Left lung (tissue), 10 donors: Measurements from ENCODE around the gene METTL2A. TPM values are rescaled to one million over a fixed set of nuclear protein-coding genes. Genes with fewer than 3 reads are reported as not detected.
"Not testable (repeated sequence)": the region's sequence is repeated elsewhere in the genome, so short reads cannot be mapped to it uniquely, and the experiment has no call there.

Source experiments
- ATAC-seq: fragments of 200-7000 bp; cut with Tn5 transposase; one replicate; pipeline ENCODE4 v1.9.1; 2020; ENCODE audit warnings: moderate library complexity
- DNase-seq, 4 donors: peaks; one replicate each; pipeline ENCODE4 v3.0.0-alpha.2; 2013 to 2020
- H3K27ac ChIP-seq, 2 donors: fragments of 200-600 bp; sonication (generic) in 1 of 2; one replicate each; pipeline versions ENCODE4 v1.5.0 to v1.8.0; 2020 to 2021
- H3K27me3 ChIP-seq, 2 donors: fragments of 200-600 bp; sonication (generic) in 1 of 2; one replicate each; pipeline versions ENCODE4 v1.5.0 to v1.8.0; 2020 to 2021
- H3K36me3 ChIP-seq, 2 donors: fragments of 200-600 bp; sonication (generic) in 1 of 2; one replicate each; pipeline versions ENCODE4 v1.5.0 to v1.8.0; 2020 to 2021
- H3K4me1 ChIP-seq, 2 donors: fragments of 200-600 bp; one replicate each; pipeline ENCODE4 v1.8.0; 2021
- H3K4me3 ChIP-seq, 2 donors: fragments of 200-600 bp; sonication (generic) in 1 of 2; one replicate each; pipeline versions ENCODE4 v1.5.0 to v1.8.0; 2020 to 2021; ENCODE audit warnings: mild to moderate bottlenecking in 1 of 2
- H3K9me3 ChIP-seq, 2 donors: fragments of 200-600 bp; sonication (generic) in 1 of 2; one replicate each; pipeline versions ENCODE4 v1.5.0 to v1.8.0; 2020 to 2021
- CTCF ChIP-seq, 2 donors: fragments of 200-600 bp; sonication (generic) in 1 of 2; IDR thresholded peaks; one replicate each; pipeline versions ENCODE4 v1.5.0 to v1.8.0; 2021; ENCODE audit warnings: antibody characterized with exemption in 2 of 2
- intact Hi-C, 2 donors: fragments of 100-400 bp; cut with DNase I; formaldehyde crosslinking; loops; one replicate each; pipeline versions ENCODE4 v1.11.2 to v1.14.2; 2022
- polyA plus RNA-seq, 6 donors: library from polyadenylated mRNA; unstranded; fragments of 120-200 nt; gene quantifications; one replicate each; pipeline ENCODE4 v1.2.1, GENCODE V29; 2013; ENCODE audit not compliant: insufficient read length in 6 of 6
- total RNA-seq, 2 donors: library from RNA; stranded (reverse); fragmentation: NEBNext Ultra II Directional; extraction: Animal tissue kit (Norgen Biotek cat#: 25700); gene quantifications; one replicate each; pipeline ENCODE4 v1.2.1, GENCODE V29; 2021
- donor health status: DM: no; HTN: yes; CAD: no.
- donor health status: DM: no; HTN: no; CAD: no.

Gene METTL2A
- total and polyA plus RNA-seq, 8 donors: 16.1 to 21.2 (median 19.5) TPM

DNA sequence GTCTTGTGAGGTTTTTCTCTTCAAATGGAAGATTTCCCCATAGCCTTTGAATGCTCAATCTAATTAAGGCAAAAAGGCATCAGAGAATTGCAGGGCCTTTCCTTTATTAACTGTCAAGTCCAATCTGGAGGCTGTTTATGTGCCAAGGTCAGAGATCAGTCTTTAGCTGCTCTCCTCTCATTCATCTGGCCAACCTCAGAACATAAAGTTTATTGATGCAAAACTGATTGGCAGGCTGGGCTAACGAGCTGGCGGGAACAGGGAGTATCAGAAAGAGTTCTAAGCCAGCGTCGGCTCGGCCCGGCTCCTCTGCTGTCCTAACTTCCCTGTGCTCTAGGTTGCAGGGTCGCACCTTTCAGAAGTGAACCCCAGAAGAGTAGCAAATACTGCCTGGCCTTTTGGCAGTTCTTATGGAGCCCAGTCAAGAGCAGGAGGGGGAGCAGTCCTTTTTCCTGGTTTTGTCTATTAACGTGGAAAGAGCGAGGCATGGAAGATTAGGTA lies 47.7 kb downstream of the METTL2A start:
- H3K27ac ChIP-seq, intact Hi-C loops, H3K4me3 ChIP-seq, H3K4me1 ChIP-seq, H3K9me3 ChIP-seq, H3K27me3 ChIP-seq, H3K36me3 ChIP-seq, DNase-seq, ATAC-seq: not testable (repeated sequence)

- peaks cover 0 to 14% of the 10 kb centered on the region in 2 donors for H3K4me1 ChIP-seq
- H3K36me3 ChIP-seq, ATAC-seq, intact Hi-C loops, H3K9me3 ChIP-seq, H3K27me3 ChIP-seq, DNase-seq, H3K27ac ChIP-seq, H3K4me3 ChIP-seq: not testable (repeated sequence)
Measured at GRCh38 chr17:62473030-62473982, 49.6 kb downstream of the METTL2A start.

DNA sequence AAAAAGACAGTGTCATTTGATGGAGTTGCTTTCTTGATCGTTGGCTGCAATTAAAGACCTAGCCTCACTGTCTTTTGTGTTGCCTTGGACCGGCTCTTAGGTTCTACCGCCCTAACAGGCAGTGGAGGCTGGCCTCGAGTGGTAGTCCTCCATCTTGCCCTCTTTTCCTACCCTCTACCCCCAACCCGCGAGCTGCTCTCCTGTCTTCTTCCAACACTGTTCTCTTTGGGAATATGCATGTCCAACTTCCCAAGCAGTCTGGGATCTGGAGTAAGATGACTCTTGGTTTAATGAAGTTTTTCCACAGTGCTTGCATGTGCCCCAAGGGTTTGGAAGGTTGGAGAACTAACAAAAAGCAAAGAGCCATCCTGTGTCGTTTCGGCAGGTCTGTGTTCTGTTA lies 53.4 kb downstream of the METTL2A start:
- DNase-seq, ATAC-seq, intact Hi-C loops, H3K36me3 ChIP-seq, H3K27me3 ChIP-seq, H3K9me3 ChIP-seq: not testable (repeated sequence)
- Histone ChIP-seq H3K27ac (peak overlapping the region in 1 of 2 donors; percentile 88), H3K4me1 (peaks cover 3 to 31% of the 10 kb centered on the region in 2 donors), H3K4me3 (peak overlapping the region; percentile 55 to 64)

GRCh38 chr17:62477718-62478408 lies 54.2 kb downstream of the METTL2A start:
- intact Hi-C loops: not testable (repeated sequence)
- peak; percentile 13 to 86 (median 34) for DNase-seq
- ATAC-seq: peak; percentile 29

GRCh38 chr17:62478424-62478879 lies 54.8 kb downstream of the METTL2A start, which contains the start of gene TLK2:
TLK2 (plus strand) TSS chr17:62478825; CDS start chr17:62481126, 2,301 bp downstream.
- intact Hi-C loops: no loop called here
- Histone ChIP-seq H3K27ac (peak within 1 kb of the TSS; percentile 88 to 91), H3K36me3 (peaks cover 0 to 11% of the 10 kb centered on the region in 2 donors), H3K4me3 (peak within 1 kb of the TSS; percentile 55 to 64), H3K4me1 (peaks cover 3 to 38% of the 10 kb centered on the region in 2 donors), H3K27me3 (no peaks in the 10 kb centered on the region), H3K9me3 (no peaks in the 10 kb centered on the region)
- ATAC-seq: peak; percentile 87
- peak; percentile 68 to 93 (median 87) for DNase-seq
- TF ChIP-seq CTCF (IDR thresholded peaks at IDR 0.05): no peak

More at GRCh38 chr17:62477718-62478408, 54.2 kb downstream of the METTL2A start:
- H3K4me3 ChIP-seq: peak overlapping the region; percentile 55 to 64
- H3K27me3 ChIP-seq, H3K36me3 ChIP-seq, H3K9me3 ChIP-seq: not testable (repeated sequence)
- peaks cover 3 to 37% of the 10 kb centered on the region in 2 donors for H3K4me1 ChIP-seq
- H3K27ac ChIP-seq: peak overlapping the region; percentile 70 to 88

DNA sequence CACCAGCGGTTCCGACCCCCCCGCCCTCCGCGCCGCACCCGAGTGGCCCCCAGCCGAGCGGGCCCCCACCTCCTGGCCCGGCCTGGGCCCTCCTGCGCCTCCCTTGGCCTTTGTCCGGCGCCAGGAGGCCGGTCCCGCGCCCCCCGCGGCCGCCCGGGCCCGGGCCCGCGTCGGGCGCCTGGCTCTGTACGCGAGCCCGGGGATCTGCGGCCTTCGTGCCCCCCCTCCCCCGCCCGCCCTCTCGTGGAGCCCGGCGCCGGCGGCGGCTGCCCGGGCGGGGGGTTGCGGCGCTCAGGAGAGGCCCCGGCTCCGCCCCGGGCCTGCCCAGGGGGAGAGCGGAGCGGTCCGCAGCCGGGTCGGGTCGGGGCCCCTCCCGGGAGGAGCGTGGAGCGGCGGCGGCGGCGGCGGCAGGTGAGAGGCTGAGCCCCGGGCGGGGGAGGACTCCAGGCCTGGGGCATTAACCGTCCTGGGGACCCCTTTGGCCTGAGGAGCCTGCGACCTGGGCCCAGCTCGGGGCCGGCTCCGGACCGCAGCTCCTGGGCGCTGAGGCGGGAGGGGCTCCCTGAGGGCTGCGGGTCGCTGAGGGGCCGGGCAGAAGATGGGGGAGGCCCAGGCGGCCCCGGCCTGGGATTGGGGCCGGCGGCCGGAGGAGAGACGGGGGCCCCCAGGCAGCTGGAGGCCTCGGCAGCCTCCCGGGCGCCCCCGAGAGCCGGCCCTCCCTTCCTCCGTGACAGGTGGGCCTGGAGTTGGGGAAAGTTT lies 55.4 kb downstream of the METTL2A start:
- Histone ChIP-seq H3K27ac (peak overlapping the region; percentile 88 to 91), H3K4me3 (peak overlapping the region; percentile 55 to 64), H3K36me3 (peaks cover 0 to 17% of the 10 kb centered on the region in 2 donors), H3K4me1 (peaks cover 3 to 43% of the 10 kb centered on the region in 2 donors)
- H3K27me3 ChIP-seq, H3K9me3 ChIP-seq, intact Hi-C loops: not testable (repeated sequence)
- ATAC-seq (peak; percentile 47), DNase-seq (peak in 3 of 4 donors; percentile 13 to 87 (median 26))

DNA sequence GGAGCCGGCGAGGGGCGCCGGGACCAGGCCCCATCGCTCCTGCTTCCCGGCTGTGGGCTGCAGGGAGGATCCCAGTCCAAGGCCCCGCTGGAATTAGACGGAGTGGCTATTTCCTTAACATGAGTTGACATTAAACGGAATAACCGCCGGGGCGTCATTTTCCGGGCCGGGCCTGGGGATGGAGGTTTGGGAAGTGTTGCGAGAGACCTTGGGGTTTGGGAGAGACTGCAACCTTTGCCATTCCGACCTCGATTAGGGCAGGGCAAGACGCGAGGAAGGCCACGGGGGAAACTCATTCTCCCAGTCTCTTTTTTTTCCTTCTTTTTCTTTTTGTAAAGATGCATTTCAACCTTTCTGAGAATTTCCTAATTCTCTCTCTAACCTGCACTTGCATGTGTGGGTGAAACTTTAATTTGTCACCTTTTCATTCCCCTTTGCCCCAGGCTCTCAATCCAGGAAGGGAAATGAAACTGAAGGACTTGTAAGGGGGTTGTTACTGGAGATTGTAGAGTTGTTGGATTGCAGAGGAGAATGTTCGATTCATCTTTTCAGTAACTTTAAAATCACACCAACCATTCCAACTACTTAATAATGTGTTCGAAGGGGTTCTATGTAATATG lies 56.1 kb downstream of the METTL2A start:
- H3K27me3 ChIP-seq, intact Hi-C loops, H3K9me3 ChIP-seq: not testable (repeated sequence)
- peak in 2 of 4 donors; percentile 37 to 82 for DNase-seq
- peaks cover 3 to 48% of the 10 kb centered on the region in 2 donors for H3K4me1 ChIP-seq
- peak overlapping the region; percentile 55 to 64 for H3K4me3 ChIP-seq
- H3K36me3 ChIP-seq: peaks cover 0 to 23% of the 10 kb centered on the region in 2 donors
- peak; percentile 19 for ATAC-seq
- H3K27ac ChIP-seq: peak overlapping the region; percentile 88 to 91

DNA sequence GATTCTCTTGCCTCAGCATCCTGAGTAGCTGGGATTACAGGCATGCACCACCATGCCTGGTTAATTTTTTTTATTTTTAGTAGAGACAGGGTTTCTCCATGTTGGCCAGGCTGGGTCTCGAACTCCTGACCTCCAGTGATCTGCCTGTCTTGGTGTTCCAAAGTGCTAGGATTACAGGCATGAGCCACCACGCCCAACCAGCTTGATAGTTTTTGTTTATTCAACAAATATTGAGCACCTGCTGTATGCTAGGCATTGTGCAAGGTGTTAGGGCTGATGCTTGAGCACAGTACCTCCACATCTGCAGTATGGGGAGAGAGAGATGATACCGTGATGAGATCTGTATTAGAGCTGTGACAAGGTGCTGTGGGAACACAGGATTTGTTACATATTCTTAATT lies 58.9 kb downstream of the METTL2A start:
- H3K27me3 ChIP-seq, H3K9me3 ChIP-seq, ATAC-seq, H3K27ac ChIP-seq, H3K4me3 ChIP-seq, DNase-seq, intact Hi-C loops: not testable (repeated sequence)
- Histone ChIP-seq H3K4me1 (peaks cover 3 to 47% of the 10 kb centered on the region in 2 donors), H3K36me3 (peaks cover 0 to 24% of the 10 kb centered on the region in 2 donors)

DNA sequence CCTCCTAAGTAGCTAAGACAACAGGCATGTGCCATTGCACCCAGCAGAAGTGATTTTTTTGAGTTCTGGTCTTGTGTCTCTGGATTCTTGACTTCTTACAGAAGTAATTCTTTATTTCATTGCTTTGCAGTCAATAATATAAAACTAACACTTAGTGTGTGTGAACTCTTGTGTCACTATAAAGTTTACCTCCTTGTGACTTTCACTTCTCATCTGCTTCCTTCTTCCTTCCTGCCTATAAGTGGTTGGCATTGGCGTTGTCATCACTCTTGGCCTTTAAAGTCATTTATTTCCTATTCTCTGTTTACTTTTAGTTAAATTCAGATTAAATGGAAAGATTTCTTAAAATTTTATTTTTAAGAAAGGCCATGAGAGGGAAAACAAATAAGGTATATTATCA lies 67.3 kb downstream of the METTL2A start:
- intact Hi-C loops, ATAC-seq, H3K4me1 ChIP-seq, H3K9me3 ChIP-seq, H3K27ac ChIP-seq, H3K36me3 ChIP-seq, H3K27me3 ChIP-seq, H3K4me3 ChIP-seq, DNase-seq: not testable (repeated sequence)

DNA sequence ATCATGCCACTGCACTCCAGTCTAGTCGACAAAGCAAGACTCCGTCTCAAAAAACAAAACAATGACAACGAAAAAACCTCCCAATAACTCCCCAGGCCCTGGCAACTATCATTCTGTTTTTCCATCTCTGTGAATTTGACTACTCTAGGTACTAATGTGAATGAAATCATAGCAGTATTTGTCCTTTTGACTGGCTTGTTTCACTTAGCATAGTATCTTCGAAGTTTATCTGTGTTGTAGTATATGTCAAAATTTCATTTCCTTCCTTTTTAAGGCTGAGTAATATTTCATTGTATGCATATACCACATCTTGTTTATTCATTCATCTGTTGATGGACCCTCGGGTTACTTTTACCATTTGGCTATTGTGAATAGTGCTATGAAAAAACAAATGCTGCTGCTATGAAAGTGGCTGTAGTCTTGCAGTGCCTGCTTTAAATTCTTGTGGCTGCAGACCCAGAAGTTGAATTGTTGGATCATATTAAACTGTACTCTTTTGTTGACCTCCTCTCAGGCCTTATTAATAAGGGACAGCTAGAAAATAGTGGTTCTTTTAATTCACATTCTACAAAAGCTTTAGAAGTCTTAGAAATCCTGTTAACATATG lies 69.5 kb downstream of the METTL2A start:
- H3K4me3 ChIP-seq, intact Hi-C loops, H3K9me3 ChIP-seq, H3K4me1 ChIP-seq, H3K27me3 ChIP-seq, ATAC-seq, H3K36me3 ChIP-seq, H3K27ac ChIP-seq, DNase-seq: not testable (repeated sequence)
